Spinal cord (tissue), 10 donors: ENCODE measurements around the gene THAP2. TPM values are rescaled to one million over a fixed set of nuclear protein-coding genes. Genes with fewer than 3 reads are reported as not detected.

Experiments used
- DNase-seq, 6 donors: peaks; one replicate each; pipeline versions ENCODE4 v3.0.0 to v3.0.0-alpha.2; 2013 to 2015; ENCODE audit warnings: low spot score in 6 of 6, low read depth in 4 of 6
- H3K27ac ChIP-seq: one replicate; pipeline ENCODE4 v1.5.1; 2013; ENCODE audit warnings: low read depth, low read length, control low read depth
- H3K27me3 ChIP-seq: one replicate; pipeline ENCODE4 v1.6.1; 2013; ENCODE audit warnings: low read length; ENCODE audit not compliant: control insufficient read depth, insufficient read depth
- H3K36me3 ChIP-seq: one replicate; pipeline ENCODE4 v1.6.1; 2013; ENCODE audit warnings: low read length; ENCODE audit not compliant: control insufficient read depth, insufficient read depth
- H3K4me1 ChIP-seq: one replicate; pipeline ENCODE4 v1.6.1; 2013; ENCODE audit warnings: low read length; ENCODE audit not compliant: control insufficient read depth, insufficient read depth
- H3K4me3 ChIP-seq: one replicate; pipeline ENCODE4 v1.5.1; 2013; ENCODE audit warnings: low read depth, low read length, control low read depth
- H3K9me3 ChIP-seq: one replicate; pipeline ENCODE4 v1.6.1; 2013; ENCODE audit warnings: low read length; ENCODE audit not compliant: control insufficient read depth, insufficient read depth
- WGBS: methylation state at CpG from one replicate; pipeline ENCODE4 v1.1.5; 2013; ENCODE audit warnings: missing lambda C conversion rate; ENCODE audit not compliant: insufficient coverage; 5-methylcytosine and 5-hydroxymethylcytosine counted together
- long read RNA-seq, 4 donors: transcript quantifications; one replicate each; lab custom pipeline, GENCODE V29; 2026
- polyA plus RNA-seq, 2 donors: library from polyadenylated mRNA; unstranded; fragments of 120-200 nt; gene quantifications; one replicate each; pipeline ENCODE4 v1.2.1, GENCODE V29; 2013; ENCODE audit not compliant: insufficient read length in 2 of 2
- total RNA-seq, 2 donors: library from RNA; depleted of rRNA in 1 of 2; stranded (reverse); fragments of 120-200 nt in 1 of 2; fragments of >200 nt in 1 of 2; gene quantifications; one replicate each; pipeline versions ENCODE4 v1.2.3 to v1.2.4, GENCODE V29; 2013 to 2014
- donor health status: healthy.

THAP2 gene
- 10 to 100 TPM; 16.0 to 17.6 TPM for total RNA-seq
- 10 to 100 TPM; 12.4 to 18.6 TPM for polyA plus RNA-seq
- long read RNA-seq, donor 1, full-length matches to known transcripts = 4 of 4 reads
- long read RNA-seq, donor 1, partial matches to known transcripts = 0 of 4 reads
- long read RNA-seq, donor 1, other reads (novel, unspliced or antisense) = 0 of 4 reads
- long read RNA-seq, donor 2, full-length matches to known transcripts = 3 of 3 reads
- long read RNA-seq, donor 2, partial matches to known transcripts = 0 of 3 reads
- long read RNA-seq, donor 2, other reads (novel, unspliced or antisense) = 0 of 3 reads
- long read RNA-seq, donor 3, full-length matches to known transcripts = 3 of 3 reads
- long read RNA-seq, donor 3, partial matches to known transcripts = 0 of 3 reads
- long read RNA-seq, donor 3, other reads (novel, unspliced or antisense) = 0 of 3 reads
- long read RNA-seq, donor 4, full-length matches to known transcripts = 12 of 12 reads
- long read RNA-seq, donor 4, partial matches to known transcripts = 0 of 12 reads
- long read RNA-seq, donor 4, other reads (novel, unspliced or antisense) = 0 of 12 reads

DNA sequence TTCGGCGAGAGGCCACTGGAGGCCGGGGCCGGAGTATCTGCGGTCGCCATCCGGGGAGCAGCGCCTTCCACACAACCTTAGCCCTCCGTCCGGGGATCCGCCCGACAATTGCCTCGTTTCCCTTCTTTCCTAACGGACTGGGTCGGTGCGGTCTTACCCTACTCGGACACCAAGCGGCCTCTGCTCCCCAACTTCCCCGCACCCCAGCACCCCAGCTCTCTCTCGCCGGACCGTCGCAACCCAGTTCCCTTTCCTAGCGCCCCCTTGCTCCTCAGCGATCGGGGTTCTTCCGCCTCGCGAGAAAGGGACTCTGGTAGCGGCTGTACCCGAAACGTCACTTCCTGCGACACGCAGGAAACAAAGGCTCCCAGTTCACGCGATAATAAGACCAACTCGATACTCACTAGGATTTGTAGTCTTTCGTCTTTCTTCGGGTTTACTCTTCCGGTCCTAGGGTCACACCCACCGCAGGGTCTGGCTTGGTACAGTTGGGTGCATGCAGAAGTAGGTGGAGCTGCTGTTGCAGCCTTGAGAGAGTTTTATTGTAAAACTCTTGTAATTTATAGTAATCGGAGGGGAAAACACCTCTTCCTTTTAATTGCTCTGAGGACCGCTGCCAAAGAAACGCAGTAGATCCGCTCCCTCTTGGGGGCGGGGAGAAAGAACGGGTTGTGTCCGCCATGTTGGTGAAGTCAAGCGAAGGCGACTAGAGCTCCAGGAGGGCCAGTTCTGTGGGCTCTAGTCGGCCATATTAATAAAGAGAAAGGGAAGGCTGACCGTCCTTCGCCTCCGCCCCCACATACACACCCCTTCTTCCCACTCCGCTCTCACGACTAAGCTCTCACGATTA is at the start of gene THAP2, which contains the start of gene ZFC3H1:
TSS of gene THAP2 (plus strand) at position 741 of the 850 bp plus-strand sequence. CDS start 209 bp downstream, outside the sequence.
TSS of gene ZFC3H1 (minus strand) at position 288 of the 850 bp plus-strand sequence. CDS start at position 50, 238 bp downstream.
- peaks cover 6% of the 10 kb centered on the region for H3K36me3 ChIP-seq
- 0% methylated on average over 39 of the region's 57 CpGs for WGBS
- peaks cover 12% of the 10 kb centered on the region for H3K4me1 ChIP-seq
- H3K27me3 ChIP-seq = no peaks in the 10 kb centered on the region
- H3K27ac ChIP-seq = peak within 1 kb of the TSS; percentile 95
- peak within 1 kb of the TSS; percentile 86 for H3K4me3 ChIP-seq
- DNase-seq = peak; percentile 97 to 100 (median 98)
- H3K9me3 ChIP-seq = no peaks in the 10 kb centered on the region

DNA sequence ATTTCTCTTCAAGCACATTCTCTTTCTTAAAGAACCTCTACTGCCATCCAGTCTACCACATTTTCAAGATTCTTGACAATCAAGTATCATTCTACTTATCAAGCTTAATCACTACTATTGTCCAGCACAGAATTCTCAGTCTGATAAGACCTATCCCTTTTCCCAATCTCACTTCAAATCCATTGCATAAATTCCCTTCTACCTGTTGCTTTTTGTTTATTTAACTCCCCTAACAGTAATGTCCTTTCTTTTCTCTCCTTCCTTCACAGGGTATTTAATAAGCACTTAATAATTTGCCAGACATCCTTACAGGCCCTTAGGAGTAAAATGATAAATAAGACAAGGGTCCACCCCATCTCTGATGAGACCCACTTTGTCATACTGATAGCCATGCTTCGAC is 42.2 kb upstream of the THAP2 start:
- no peak for DNase-seq
- H3K9me3 ChIP-seq = no peaks in the 10 kb centered on the region
- no peak overlapping the region for H3K4me3 ChIP-seq
- H3K4me1 ChIP-seq = no peaks in the 10 kb centered on the region
- H3K27ac ChIP-seq = no peak overlapping the region
- H3K27me3 ChIP-seq = no peaks in the 10 kb centered on the region
- peaks cover 33% of the 10 kb centered on the region for H3K36me3 ChIP-seq
- WGBS = 91% methylated on average over 1 of the region's 1 CpG

DNA sequence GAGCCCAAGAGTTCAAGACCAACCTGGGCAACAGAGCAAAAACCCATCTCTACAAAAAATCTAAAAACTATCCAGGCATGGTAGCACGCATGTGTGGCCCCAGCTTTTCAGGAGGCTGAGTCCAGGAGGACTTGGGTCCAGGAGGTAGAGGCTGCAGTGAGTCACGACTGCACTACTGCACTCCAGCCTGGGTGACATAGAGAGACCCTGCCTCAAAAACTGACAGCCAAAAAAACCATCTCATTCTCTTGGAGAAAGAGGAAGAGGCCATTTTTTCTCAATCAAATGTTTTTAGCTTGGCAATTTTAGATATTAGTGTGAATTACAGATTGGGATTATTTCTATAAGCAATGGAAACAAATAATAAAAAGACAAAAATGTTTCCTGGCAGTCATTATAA is 38.6 kb upstream of the THAP2 start:
- Histone ChIP-seq H3K4me1 (no peaks in the 10 kb centered on the region), H3K27me3 (no peaks in the 10 kb centered on the region), H3K36me3 (peaks cover 32% of the 10 kb centered on the region), H3K27ac (no peak overlapping the region), H3K9me3 (no peaks in the 10 kb centered on the region), H3K4me3 (no peak overlapping the region)
- WGBS = 100% methylated on average over 1 of the region's 2 CpGs
- DNase-seq = no peak

GRCh38 chr12:71626098-71626497 is 38.0 kb upstream of the THAP2 start:
- no peak overlapping the region for H3K27ac ChIP-seq
- no peaks in the 10 kb centered on the region for H3K4me1 ChIP-seq
- no peaks in the 10 kb centered on the region for H3K27me3 ChIP-seq
- no peak overlapping the region for H3K4me3 ChIP-seq
- no peak for DNase-seq
- no peaks in the 10 kb centered on the region for H3K9me3 ChIP-seq
- WGBS = 55% methylated on average over 2 of the region's 5 CpGs
- H3K36me3 ChIP-seq = peaks cover 32% of the 10 kb centered on the region

DNA sequence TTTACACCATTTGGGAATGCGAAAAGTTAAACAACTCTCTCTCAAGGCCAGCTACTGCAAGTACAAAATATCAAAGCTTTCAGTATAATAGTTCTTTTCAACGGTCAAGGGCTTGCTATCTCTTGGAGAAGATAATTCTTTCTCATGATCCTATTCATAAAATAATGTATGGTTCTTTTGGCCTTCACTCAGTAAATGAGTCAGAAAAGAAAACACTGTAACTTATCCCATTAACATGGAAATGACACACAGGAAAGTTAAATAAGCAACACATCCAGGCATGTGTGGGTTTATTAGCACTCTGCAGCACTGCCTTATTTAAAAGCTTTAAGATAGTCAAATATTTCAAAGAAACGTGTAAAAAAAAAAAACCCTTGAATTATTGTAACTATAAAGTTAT is 37.3 kb upstream of the THAP2 start:
- Histone ChIP-seq H3K27ac (peak overlapping the region; percentile 25), H3K9me3 (no peaks in the 10 kb centered on the region), H3K4me3 (no peak overlapping the region), H3K27me3 (no peaks in the 10 kb centered on the region), H3K4me1 (no peaks in the 10 kb centered on the region), H3K36me3 (peaks cover 25% of the 10 kb centered on the region)
- DNase-seq = peak in 1 of 6 donors; percentile 2
- no CpG with 5 or more reads among the region's 3 CpGs for WGBS

DNA sequence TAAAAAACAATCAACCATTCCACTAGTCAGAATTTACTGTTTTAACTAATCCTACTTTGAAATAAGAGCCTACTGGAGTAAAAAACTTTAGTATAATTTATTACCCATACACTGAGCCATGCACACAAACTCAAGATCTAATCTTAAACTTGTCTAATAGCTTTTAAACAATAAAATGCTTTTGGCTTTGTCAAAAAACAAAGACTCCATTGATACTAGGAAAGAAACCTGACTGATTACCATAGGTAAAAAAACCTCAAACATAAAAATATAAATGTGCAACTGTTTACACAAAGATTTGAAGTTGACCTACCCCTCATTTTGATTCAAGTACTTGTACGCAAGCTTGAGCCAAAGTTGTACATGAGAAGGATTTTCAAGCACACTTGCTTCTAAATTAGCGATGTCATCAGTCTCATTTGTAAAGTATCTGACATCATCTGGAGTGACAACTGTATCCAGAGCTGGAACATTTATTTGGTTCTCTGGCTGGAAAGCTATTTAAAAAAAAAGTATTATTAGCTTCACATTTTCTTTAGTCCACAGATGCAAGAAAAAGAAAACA is 36.6 kb upstream of the THAP2 start:
- no CpG with 5 or more reads among the region's 2 CpGs for WGBS
- no peak for DNase-seq

DNA sequence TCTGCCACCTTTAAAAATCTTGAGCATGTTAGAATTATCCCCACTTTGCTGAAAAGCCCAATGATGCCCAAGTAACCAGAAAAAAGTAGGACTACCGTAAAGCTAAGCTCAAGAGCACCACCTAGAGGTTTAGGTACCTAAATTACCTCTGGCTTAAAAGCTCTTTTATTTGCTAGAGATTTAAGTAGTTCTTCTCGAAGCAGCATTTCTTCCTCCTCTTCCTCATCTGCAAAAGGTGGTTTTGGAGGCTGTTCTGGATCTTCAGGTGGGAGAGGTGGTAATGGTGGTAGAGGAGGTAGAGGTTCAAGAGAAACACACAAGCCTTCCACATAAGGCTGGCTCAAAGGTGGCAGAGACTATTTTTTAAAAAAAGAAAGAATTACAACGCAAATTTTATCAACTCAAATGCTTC is 27.4 kb upstream of the THAP2 start:
- Histone ChIP-seq H3K4me3 (no peak overlapping the region), H3K27ac (no peak overlapping the region), H3K27me3 (no peaks in the 10 kb centered on the region), H3K9me3 (no peaks in the 10 kb centered on the region), H3K36me3 (peaks cover 13% of the 10 kb centered on the region), H3K4me1 (no peaks in the 10 kb centered on the region)
- DNase-seq = peak; percentile 21 to 89 (median 42)
- no CpG with 5 or more reads among the region's 3 CpGs for WGBS

More for the DNA sequence above, 36.6 kb upstream of the THAP2 start:
- Histone ChIP-seq H3K27me3 (no peaks in the 10 kb centered on the region), H3K4me1 (no peaks in the 10 kb centered on the region), H3K9me3 (no peaks in the 10 kb centered on the region), H3K27ac (no peak overlapping the region), H3K4me3 (no peak overlapping the region), H3K36me3 (peaks cover 18% of the 10 kb centered on the region)

DNA sequence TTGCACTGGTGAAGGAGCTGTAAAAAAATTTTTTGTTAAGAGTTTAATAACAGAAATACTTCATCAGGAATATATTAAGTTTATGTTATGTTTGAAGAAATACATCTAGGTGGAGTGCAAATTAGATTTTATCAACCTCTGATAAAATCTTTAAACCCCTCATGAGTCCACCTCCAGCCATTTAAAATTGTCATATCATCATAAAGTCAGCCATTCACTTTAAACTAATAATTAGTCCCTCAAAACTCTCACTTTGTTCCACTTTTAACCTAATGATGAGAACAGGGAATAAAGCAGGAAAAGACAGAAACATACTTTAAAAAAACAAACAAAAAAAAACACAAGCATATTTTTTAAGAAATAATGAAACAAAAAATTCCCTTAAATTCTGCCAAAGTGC is 25.6 kb upstream of the THAP2 start:
- H3K4me3 ChIP-seq = no peak overlapping the region
- no peaks in the 10 kb centered on the region for H3K4me1 ChIP-seq
- no peak overlapping the region for H3K27ac ChIP-seq
- H3K27me3 ChIP-seq = no peaks in the 10 kb centered on the region
- H3K9me3 ChIP-seq = no peaks in the 10 kb centered on the region
- no peak for DNase-seq
- H3K36me3 ChIP-seq = peaks cover 18% of the 10 kb centered on the region

GRCh38 chr12:71639341-71639760 is 24.8 kb upstream of the THAP2 start:
- Histone ChIP-seq H3K27ac (no peak overlapping the region), H3K27me3 (no peaks in the 10 kb centered on the region), H3K9me3 (no peaks in the 10 kb centered on the region), H3K4me1 (no peaks in the 10 kb centered on the region), H3K4me3 (no peak overlapping the region), H3K36me3 (peaks cover 21% of the 10 kb centered on the region)
- no peak for DNase-seq
- 100% methylated on average over 1 of the region's 2 CpGs for WGBS
